AG04450 (cell line): ENCODE data around the gene TEX14. TPM values are rescaled to one million over a fixed set of nuclear protein-coding genes. Genes with fewer than 3 reads are reported as not detected.

ENCODE experiments used
- CTCF ChIA-PET: fragments of 300-600, 350-600 bp; formaldehyde crosslinking; extraction: SDS; loops from one replicate; lab custom pipeline; 2022; ENCODE audit warnings: antibody characterized with exemption, inconsistent platforms; lab: Charles Lee
- POLR2A ChIA-PET: fragments of 350-600 bp; formaldehyde crosslinking; extraction: SDS; loops from one replicate; lab custom pipeline; 2021; ENCODE audit warnings: antibody characterized with exemption, inconsistent platforms; lab: Yijun Ruan, JAX
- DNase-seq: peaks from one replicate; pipeline ENCODE4 v3.0.0-alpha.2; 2011; ENCODE audit warnings: low read depth, low spot score
- H3K27ac ChIP-seq: one replicate; pipeline ENCODE4 v1.5.1; 2012; ENCODE audit warnings: low read depth, low read length, control low read depth
- H3K27me3 ChIP-seq: one replicate; pipeline ENCODE4 v1.6.0; 2012; ENCODE audit warnings: low read length; ENCODE audit not compliant: control insufficient read depth, insufficient read depth
- H3K4me3 ChIP-seq: 2 replicates; pipeline ENCODE4 v1.5.1; 2011; ENCODE audit warnings: mild to moderate bottlenecking, low read depth, low read length, control low read depth
- H3K9me3 ChIP-seq: 2 replicates; pipeline ENCODE4 v1.5.1; 2012; ENCODE audit warnings: low read length; ENCODE audit not compliant: control insufficient read depth, insufficient read depth
- CTCF ChIP-seq: IDR thresholded peaks from 2 replicates; pipeline ENCODE4 v1.5.1; 2011; ENCODE audit warnings: low read depth, low read length, control low read depth, inconsistent platforms
- polyA plus RNA-seq: library from polyadenylated mRNA; depleted of rRNA; stranded (reverse); fragments of >200 nt; gene quantifications from 2 replicates; pipeline ENCODE4 v1.2.3, GENCODE V29; 2011

TEX14 gene
- polyA plus RNA-seq, 1 experiment, result 0.09 TPM

GRCh38 chr17:58615768-58616659 lies 75.8 kb downstream of the TEX14 start:
- ChIA-PET POLR2A (no interaction called here), CTCF (interaction anchor here (0.6 kb wide), 1 partner anchor 22 kb away, joined by 3 read pairs; no protein-coding TSS in a partner anchor)
- Histone ChIP-seq H3K27ac (no peak overlapping the region), H3K9me3 (no peaks in the 10 kb centered on the region), H3K27me3 (peaks cover 4% of the 10 kb centered on the region), H3K4me3 (no peak overlapping the region)
- TF ChIP-seq CTCF, result no peak
- DNase-seq, result no peak

- H3K27me3 ChIP-seq, result peaks cover under 1% of the 10 kb centered on the region
- POLR2A ChIA-PET, result interaction anchor here (0.6 kb wide), 2 partner anchors 16 to 39 kb away, joined by 4 read pairs; no protein-coding TSS in a partner anchor
Observed at GRCh38 chr17:58614859-58615459, 76.9 kb downstream of the TEX14 start.

GRCh38 chr17:58611331-58611730 lies 80.5 kb downstream of the TEX14 start:
- ChIA-PET CTCF (no interaction called here), POLR2A (no interaction called here)
- Histone ChIP-seq H3K27me3 (no peaks in the 10 kb centered on the region), H3K9me3 (no peaks in the 10 kb centered on the region), H3K27ac (no peak overlapping the region), H3K4me3 (no peak overlapping the region)
- DNase-seq, result no peak
- TF ChIP-seq CTCF, result no peak

More at GRCh38 chr17:58614859-58615459, 76.9 kb downstream of the TEX14 start:
- Histone ChIP-seq H3K9me3 (no peaks in the 10 kb centered on the region), H3K27ac (no peak overlapping the region), H3K4me3 (no peak overlapping the region)
- DNase-seq, result no peak
- TF ChIP-seq CTCF, result no peak
- CTCF ChIA-PET, result no interaction called here

- Histone ChIP-seq H3K27me3 (no peaks in the 10 kb centered on the region), H3K4me3 (no peak overlapping the region), H3K27ac (no peak overlapping the region), H3K9me3 (no peaks in the 10 kb centered on the region)
- POLR2A ChIA-PET, result no interaction called here
- CTCF ChIA-PET, result interaction anchor here (0.6 kb wide), 1 partner anchor 19 kb away, joined by 7 read pairs; no protein-coding TSS in a partner anchor
- DNase-seq, result no peak
- no peak for TF ChIP-seq CTCF
Observed at GRCh38 chr17:58606934-58607333, 84.9 kb downstream of the TEX14 start.

- H3K9me3 ChIP-seq, result no peaks in the 10 kb centered on the region
- POLR2A ChIA-PET, result interaction anchor here (0.7 kb wide), 1 partner anchor 658 kb away, joined by 3 read pairs; no protein-coding TSS in a partner anchor
- TF ChIP-seq CTCF, result no peak
- H3K27ac ChIP-seq, result no peak overlapping the region
- CTCF ChIA-PET, result no interaction called here
- no peak overlapping the region for H3K4me3 ChIP-seq
- H3K27me3 ChIP-seq, result no peaks in the 10 kb centered on the region
- DNase-seq, result no peak
Observed at GRCh38 chr17:58605986-58606385, 85.9 kb downstream of the TEX14 start.
